ENCODE results near the gene TTBK1. TPM values are rescaled to one million over a fixed set of nuclear protein-coding genes. Genes with fewer than 3 reads are reported as not detected.

Gene TTBK1
- polyA plus RNA-seq, 3 donors from 2014 or later: not detected

DNA sequence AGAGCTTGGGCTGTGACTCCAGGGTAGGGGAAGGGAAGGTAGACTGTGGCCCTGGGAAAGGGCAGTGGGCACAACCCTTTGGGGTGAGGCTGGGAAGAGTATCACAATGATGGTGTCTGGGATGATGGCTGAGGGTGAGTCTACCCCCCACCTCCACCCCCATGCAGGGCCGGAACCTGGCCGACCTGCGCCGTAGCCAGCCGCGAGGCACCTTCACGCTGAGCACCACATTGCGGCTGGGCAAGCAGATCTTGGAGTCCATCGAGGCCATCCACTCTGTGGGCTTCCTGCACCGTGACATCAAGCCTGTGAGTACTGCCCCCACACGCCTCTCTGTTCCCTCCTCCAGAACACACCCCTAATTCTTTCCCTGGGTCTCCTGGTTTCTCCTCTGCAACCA is 10.1 kb downstream of the TTBK1 start:
- Mint-ChIP-seq H3K4me1 (no peaks in the 10 kb centered on the region), H3K4me3 (no peak overlapping the region), H3K27me3 (ENCODE audit: low read depth in 3 of 3) (peaks cover 5 to 19% (median 14%) of the 10 kb centered on the region in 3 donors), H3K27ac (no peak overlapping the region), H3K36me3 (peaks cover 0 to 3% (median 0%) of the 10 kb centered on the region in 3 donors), H3K9me3 (no peaks in the 10 kb centered on the region)
- DNase-seq: no peak

DNA sequence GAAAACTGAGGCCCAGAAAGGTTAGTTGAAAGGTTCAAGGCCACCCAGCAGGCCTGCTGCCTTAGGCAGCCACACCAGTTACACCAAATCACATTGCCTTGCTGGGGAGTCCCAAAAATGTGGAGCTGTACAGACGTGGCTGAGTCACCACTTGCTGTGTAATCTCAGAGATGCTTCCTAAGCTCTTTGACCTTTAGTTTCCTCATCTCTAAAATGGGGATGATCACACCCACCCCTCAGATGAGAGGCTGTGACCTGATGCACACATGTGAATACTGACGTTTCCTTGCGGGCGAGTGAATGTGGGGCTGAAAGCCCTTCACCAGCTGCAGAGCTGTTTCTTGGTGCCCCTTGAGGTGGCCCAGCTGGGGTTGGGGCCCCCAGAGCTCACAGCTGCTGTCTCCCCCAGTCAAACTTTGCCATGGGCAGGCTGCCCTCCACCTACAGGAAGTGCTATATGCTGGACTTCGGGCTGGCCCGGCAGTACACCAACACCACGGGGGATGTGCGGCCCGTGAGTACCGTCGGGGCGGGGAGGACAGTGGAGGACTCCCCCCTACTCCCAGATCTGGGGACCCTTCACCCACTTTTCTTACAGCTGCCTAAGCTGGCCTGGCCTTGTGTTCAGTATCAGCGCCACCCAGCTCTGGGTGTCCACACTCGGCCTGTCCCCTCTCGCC is 11.0 kb downstream of the TTBK1 start:
- Mint-ChIP-seq H3K4me3 (no peak overlapping the region), H3K36me3 (peaks cover 0 to 3% (median 0%) of the 10 kb centered on the region in 3 donors), H3K27me3 (ENCODE audit: low read depth in 3 of 3) (peaks cover 5 to 19% (median 14%) of the 10 kb centered on the region in 3 donors), H3K27ac (no peak overlapping the region), H3K4me1 (no peaks in the 10 kb centered on the region), H3K9me3 (no peaks in the 10 kb centered on the region)
- DNase-seq: no peak

DNA sequence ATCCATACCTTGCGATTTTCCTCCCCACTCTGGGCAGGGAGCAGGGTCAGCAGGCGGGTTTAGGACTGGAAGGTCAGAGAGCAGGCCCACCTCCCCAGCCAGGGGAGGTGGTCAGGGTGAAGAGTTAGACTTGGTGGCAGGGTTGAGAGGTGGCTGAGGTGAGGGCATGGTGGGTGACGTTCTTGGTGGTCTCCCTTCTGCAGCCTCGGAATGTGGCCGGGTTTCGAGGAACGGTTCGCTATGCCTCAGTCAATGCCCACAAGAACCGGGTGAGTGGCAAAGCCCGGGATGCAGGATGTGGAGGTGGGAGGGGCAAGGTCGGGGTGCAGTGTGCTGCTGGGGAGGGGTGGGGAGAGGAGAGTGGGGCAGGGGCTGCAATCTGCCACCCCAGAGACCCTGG is 11.6 kb downstream of the TTBK1 start:
- H3K27ac Mint-ChIP-seq: no peak overlapping the region
- H3K27me3 Mint-ChIP-seq (ENCODE audit: low read depth in 3 of 3): peaks cover 5 to 19% (median 14%) of the 10 kb centered on the region in 3 donors
- no peak overlapping the region for H3K4me3 Mint-ChIP-seq
- DNase-seq: no peak
- H3K4me1 Mint-ChIP-seq: no peaks in the 10 kb centered on the region
- H3K36me3 Mint-ChIP-seq: peaks cover 0 to 3% (median 0%) of the 10 kb centered on the region in 3 donors
- no peaks in the 10 kb centered on the region for H3K9me3 Mint-ChIP-seq

DNA sequence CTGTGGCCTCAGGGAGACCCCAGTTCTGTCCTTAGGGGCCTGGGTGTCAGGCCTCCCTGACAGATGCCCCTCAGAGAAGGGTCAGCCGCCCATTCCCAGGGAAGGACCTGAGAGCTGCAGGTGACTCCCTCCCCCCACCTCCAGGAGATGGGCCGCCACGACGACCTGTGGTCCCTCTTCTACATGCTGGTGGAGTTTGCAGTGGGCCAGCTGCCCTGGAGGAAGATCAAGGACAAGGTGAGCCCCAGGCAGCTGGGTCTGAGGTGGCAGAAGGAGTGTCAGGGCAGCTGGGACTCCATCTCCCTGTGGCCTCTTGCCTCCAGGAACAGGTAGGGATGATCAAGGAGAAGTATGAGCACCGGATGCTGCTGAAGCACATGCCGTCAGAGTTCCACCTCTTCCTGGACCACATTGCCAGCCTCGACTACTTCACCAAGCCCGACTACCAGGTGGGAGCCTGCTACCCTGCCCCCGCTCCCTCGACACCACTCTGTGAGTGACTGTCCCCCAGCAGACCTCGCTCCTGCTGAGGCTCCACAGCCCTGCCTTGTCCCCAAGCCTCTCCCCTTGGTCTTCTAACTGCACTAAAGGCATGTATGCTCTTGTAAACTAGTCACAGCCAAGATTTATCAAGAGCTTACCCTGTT is 12.2 kb downstream of the TTBK1 start:
- Mint-ChIP-seq H3K27ac (no peak overlapping the region), H3K27me3 (ENCODE audit: low read depth in 3 of 3) (peaks cover 5 to 19% (median 14%) of the 10 kb centered on the region in 3 donors), H3K9me3 (no peaks in the 10 kb centered on the region), H3K4me1 (no peaks in the 10 kb centered on the region), H3K36me3 (peaks cover 0 to 3% (median 0%) of the 10 kb centered on the region in 3 donors), H3K4me3 (no peak overlapping the region)
- no peak for DNase-seq

DNA sequence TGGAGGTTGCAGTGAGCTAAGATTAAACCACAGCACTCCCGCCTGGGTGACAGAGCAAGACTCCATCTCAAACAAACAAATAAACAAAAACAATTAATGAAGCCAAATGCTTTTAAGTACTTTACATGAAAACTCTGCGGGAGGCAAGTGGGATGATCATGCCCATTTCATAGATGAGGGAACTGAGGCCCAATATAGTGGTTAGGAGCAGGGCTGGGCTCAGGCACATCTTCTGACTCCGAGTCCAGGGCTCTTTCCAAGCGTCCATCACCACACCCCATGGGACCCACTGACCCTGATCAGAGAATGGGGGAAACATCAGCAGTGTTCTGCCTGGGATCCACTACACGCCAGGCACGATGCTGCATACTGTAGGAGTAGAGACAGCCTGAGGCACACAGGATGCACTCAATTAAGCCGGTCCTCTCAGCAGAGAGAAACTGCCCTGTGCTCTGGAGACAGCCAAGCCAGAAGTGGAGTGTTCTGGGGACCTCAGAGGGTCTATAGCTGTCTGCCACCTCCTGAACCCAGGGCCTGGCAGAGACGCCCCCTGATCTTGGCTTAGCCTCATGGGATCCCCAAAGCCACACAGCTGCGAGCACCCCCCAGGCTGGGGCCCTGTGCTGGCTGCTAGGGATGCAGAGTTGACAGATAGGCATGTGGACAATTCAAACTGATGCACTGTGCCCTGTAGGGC is 13.5 kb downstream of the TTBK1 start:
- no peaks in the 10 kb centered on the region for H3K9me3 Mint-ChIP-seq
- peaks cover 5 to 14% (median 9%) of the 10 kb centered on the region in 3 donors for H3K27me3 Mint-ChIP-seq (ENCODE audit: low read depth in 3 of 3)
- H3K36me3 Mint-ChIP-seq: peaks cover 0 to 5% (median 0%) of the 10 kb centered on the region in 3 donors
- DNase-seq: no peak
- H3K4me1 Mint-ChIP-seq: no peaks in the 10 kb centered on the region
- no peak overlapping the region for H3K4me3 Mint-ChIP-seq
- peak overlapping the region in 1 of 6 donors; percentile 32 for H3K27ac Mint-ChIP-seq

DNA sequence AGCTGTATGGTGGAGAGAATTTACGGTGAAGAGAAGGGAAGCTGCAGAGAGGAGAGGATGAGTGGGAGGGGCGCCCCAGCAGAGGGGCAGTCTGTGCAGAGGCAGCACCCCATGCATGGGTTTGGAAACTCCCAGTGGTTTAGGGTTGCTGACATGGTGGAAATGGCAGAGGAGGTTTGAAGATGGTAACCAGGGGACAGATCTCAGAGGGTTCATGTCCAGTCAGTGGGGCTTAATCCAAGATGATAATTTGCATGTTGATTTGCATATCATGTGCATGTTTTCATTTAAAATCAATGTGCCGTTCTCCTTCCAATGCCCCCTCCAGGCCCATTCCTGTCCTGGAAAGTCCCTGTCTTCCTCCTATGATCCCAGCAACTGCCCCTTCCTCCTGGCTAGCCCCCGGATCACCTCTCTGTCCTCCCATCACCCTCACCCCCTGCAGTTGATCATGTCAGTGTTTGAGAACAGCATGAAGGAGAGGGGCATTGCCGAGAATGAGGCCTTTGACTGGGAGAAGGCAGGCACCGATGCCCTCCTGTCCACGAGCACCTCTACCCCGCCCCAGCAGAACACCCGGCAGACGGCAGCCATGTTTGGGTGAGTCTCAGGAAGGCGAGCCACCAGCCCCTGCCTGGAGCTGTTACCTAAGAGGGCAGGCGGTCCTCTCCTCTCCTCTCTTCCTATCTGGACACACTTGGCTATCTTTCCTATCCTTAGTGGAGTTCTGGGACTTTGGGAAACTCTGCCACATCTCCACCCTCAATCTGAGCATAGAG is 14.3 kb downstream of the TTBK1 start:
- no peak for DNase-seq
- Mint-ChIP-seq H3K36me3 (peaks cover 0 to 6% (median 0%) of the 10 kb centered on the region in 3 donors), H3K27me3 (ENCODE audit: low read depth in 3 of 3) (peaks cover 4 to 14% (median 5%) of the 10 kb centered on the region in 3 donors), H3K4me3 (no peak overlapping the region), H3K9me3 (no peaks in the 10 kb centered on the region), H3K4me1 (no peaks in the 10 kb centered on the region), H3K27ac (no peak overlapping the region)

DNA sequence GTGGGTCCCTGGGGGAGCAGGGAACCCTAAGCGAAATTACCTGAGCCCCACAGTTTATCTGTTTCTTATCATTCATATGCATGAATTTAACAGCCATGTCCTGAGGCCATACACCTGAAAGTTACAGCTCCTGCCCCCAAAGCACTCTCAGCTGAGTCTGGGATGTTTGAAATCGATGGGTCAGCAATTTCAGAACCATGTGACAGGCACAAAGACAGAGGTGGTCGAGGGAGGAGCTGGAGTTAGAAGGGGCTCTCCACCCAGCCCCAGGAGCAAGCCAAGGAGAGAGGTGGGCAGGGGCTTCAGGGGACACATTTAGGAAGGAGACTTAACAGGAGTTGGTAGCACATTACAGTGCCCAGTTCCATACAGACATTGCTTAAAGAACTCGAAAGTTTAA is 14.9 kb downstream of the TTBK1 start:
- Mint-ChIP-seq H3K36me3 (peaks cover 0 to 6% (median 0%) of the 10 kb centered on the region in 3 donors), H3K4me1 (no peaks in the 10 kb centered on the region), H3K27ac (no peak overlapping the region), H3K9me3 (no peaks in the 10 kb centered on the region), H3K4me3 (no peak overlapping the region), H3K27me3 (ENCODE audit: low read depth in 3 of 3) (peaks cover 4 to 12% (median 5%) of the 10 kb centered on the region in 3 donors)
- no peak for DNase-seq

DNA sequence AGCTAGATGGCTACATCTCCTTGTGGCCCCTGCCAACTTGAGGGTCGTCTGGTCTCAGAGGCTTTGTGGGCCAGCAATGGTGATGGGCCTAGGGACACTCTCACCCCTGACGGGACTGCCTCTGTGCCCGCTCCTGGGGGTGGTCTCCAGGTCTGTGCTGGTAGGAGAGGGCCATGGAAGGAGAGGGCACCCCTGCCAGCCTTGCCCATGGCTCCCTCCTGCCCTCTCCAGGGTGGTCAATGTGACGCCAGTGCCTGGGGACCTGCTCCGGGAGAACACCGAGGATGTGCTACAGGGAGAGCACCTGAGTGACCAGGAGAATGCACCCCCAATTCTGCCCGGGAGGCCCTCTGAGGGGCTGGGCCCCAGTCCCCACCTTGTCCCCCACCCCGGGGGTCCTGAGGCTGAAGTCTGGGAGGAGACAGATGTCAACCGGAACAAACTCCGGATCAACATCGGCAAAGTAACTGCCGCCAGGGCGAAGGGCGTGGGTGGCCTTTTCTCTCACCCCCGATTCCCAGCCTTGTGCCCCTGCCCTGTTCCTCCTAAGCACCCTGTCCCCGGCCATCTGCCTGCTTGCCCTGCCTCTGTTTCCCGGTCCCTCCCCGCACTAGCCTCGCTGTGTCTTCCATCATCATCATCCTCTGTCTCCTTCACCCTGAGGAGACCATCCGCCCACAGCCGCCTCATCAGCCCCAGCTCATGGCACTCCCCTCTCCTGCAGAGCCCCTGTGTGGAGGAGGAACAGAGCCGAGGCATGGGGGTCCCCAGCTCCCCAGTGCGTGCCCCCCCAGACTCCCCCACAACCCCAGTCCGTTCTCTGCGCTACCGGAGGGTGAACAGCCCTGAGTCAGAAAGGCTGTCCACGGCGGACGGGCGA is 15.8 kb downstream of the TTBK1 start:
- H3K9me3 Mint-ChIP-seq: no peaks in the 10 kb centered on the region
- peaks cover 7 to 9% (median 7%) of the 10 kb centered on the region in 3 donors for H3K27me3 Mint-ChIP-seq (ENCODE audit: low read depth in 3 of 3)
- H3K36me3 Mint-ChIP-seq: peaks cover 0 to 6% (median 0%) of the 10 kb centered on the region in 3 donors
- H3K27ac Mint-ChIP-seq: no peak overlapping the region
- no peak overlapping the region for H3K4me3 Mint-ChIP-seq
- no peak for DNase-seq
- H3K4me1 Mint-ChIP-seq: peaks cover 0 to 4% of the 10 kb centered on the region in 2 donors

DNA sequence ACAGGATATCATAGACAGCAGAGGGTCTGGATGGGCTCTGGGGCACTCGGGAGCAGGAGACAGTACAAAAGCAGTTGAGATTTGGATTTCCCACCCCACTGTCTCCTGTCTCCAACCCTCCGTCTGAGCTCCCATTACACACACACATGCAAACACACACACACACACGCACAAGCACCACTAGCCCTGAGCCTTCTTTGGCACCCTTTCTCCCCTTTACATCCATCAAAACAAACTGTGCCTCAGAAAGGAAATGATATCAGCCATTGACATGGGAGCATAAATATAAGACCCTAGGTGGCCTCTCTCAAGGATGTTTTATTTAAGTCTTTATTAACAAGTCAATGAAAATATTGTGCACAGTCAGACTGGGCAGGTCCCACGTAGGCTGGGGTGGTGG is 17.5 kb downstream of the TTBK1 start:
- no peak overlapping the region for H3K4me3 Mint-ChIP-seq
- DNase-seq: no peak
- peaks cover 0 to 4% of the 10 kb centered on the region in 2 donors for H3K4me1 Mint-ChIP-seq

DNA sequence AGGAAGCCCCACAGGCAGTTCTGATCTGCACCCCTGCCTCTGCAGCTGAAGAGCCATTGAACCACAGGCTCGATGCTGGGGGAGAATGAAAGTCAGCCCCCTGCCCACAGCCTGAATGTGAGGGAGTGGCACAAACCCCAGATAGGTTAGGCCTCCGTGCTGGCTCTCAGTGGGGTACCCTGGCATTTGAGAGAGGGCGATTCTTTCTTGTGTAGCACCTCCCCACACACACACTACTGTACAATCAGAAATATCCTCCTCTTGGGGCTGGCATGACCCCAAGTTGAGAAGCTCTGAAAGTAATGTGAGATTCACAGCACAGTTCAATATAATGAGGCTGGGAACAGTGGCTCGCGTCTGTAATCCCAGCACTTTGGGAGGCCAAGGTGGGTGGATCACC is 17.9 kb downstream of the TTBK1 start:
- Mint-ChIP-seq H3K9me3 (no peaks in the 10 kb centered on the region), H3K27me3 (ENCODE audit: low read depth in 3 of 3) (peaks cover 5 to 7% (median 6%) of the 10 kb centered on the region in 3 donors)

More for the DNA sequence above, 17.5 kb downstream of the TTBK1 start:
- H3K27me3 Mint-ChIP-seq (ENCODE audit: low read depth in 3 of 3): peaks cover 6 to 7% (median 7%) of the 10 kb centered on the region in 3 donors
- peak overlapping the region in 1 of 6 donors; percentile 27 for H3K27ac Mint-ChIP-seq
- no peaks in the 10 kb centered on the region for H3K9me3 Mint-ChIP-seq
- peaks cover 0 to 5% (median 0%) of the 10 kb centered on the region in 3 donors for H3K36me3 Mint-ChIP-seq

DNA sequence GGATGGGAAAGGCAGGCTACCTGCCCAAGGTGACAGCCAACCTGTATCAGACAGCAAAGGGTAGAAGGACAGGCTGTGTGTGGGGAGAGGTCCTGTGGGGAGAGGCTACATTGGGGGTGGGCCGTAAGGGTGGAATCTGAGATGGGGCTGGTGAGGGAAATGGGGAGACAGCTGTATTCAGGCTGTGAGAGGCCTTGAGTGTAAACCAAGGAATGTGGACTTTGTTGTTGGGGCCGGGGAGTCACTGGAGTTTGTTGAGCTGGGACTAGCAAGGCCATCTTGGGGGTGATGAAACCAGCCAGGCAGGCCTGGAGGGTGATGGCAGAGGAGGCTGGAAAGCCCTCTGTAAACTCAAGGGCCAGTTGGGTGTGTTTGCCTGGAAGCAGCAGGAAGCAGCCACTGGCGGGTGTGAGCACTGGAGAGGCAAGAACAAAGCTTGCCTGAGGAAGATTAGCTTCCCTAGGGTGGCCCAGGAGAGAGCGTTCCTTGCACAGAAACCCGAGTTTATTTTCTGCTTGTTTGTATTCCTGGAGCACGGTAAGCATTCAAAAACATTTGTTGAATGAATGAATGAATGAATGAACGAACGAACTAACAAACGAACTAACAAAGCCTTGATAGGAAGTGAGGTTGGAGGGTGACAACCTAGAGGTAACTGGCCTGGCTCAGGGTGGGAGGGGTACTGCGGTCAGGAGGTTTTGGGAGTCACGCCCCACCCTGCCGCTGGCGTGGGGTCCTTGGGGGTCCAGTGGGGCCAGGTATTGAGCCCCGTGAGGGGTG is 18.9 kb downstream of the TTBK1 start:
- Mint-ChIP-seq H3K4me3 (no peak overlapping the region), H3K36me3 (peaks cover 0 to 4% (median 0%) of the 10 kb centered on the region in 3 donors), H3K9me3 (no peaks in the 10 kb centered on the region), H3K27me3 (ENCODE audit: low read depth in 3 of 3) (peaks cover 5 to 7% (median 5%) of the 10 kb centered on the region in 3 donors), H3K4me1 (peaks cover 0 to 4% of the 10 kb centered on the region in 2 donors), H3K27ac (peak overlapping the region in 1 of 6 donors; percentile 59)
- DNase-seq: no peak

More for the DNA sequence above, 17.9 kb downstream of the TTBK1 start:
- no peak for DNase-seq
- Mint-ChIP-seq H3K36me3 (peaks cover 0 to 4% (median 0%) of the 10 kb centered on the region in 3 donors), H3K27ac (no peak overlapping the region), H3K4me3 (no peak overlapping the region), H3K4me1 (peaks cover 0 to 4% of the 10 kb centered on the region in 2 donors)

DNA sequence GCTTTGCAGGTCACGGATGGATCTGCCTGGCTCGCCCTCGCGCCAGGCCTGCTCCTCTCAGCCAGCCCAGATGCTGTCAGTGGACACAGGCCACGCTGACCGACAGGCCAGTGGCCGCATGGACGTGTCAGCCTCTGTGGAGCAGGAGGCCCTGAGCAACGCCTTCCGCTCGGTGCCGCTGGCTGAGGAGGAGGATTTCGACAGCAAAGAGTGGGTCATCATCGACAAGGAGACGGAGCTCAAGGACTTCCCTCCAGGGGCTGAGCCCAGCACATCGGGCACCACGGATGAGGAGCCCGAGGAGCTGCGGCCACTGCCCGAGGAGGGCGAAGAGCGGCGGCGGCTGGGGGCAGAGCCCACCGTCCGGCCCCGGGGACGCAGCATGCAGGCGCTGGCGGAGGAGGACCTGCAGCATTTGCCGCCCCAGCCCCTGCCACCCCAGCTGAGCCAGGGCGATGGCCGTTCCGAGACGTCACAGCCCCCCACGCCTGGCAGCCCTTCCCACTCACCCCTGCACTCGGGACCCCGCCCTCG is 19.6 kb downstream of the TTBK1 start:
- peaks cover 1 to 7% (median 7%) of the 10 kb centered on the region in 3 donors for H3K27me3 Mint-ChIP-seq (ENCODE audit: low read depth in 3 of 3)
- no peak overlapping the region for H3K4me3 Mint-ChIP-seq
- H3K36me3 Mint-ChIP-seq: peaks cover 0 to 9% (median 0%) of the 10 kb centered on the region in 3 donors
- no peaks in the 10 kb centered on the region for H3K9me3 Mint-ChIP-seq
- DNase-seq: no peak
- H3K4me1 Mint-ChIP-seq: peaks cover 0 to 4% of the 10 kb centered on the region in 2 donors
- H3K27ac Mint-ChIP-seq: no peak overlapping the region

All from immature natural killer cell (primary cell).